ENCODE results near the gene TEX51.

TEX51 gene

DNA sequence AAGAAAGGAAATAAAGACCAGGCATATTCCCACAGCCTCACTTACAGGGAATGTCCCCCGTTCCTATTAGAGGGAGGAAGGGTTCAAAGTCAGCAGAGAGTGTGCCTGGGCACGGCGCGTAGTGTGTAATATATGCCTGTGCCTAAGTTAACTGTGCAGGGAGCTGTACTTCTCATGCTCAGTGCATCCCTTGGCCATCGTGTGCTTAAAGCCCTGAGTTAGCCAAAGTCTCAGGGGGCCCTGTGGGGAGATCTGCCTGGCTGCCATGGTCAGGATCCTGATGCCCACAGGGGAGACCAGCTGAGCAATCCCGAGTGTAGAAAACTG lies 48.4 kb downstream of the TEX51 start:
- H3K4me1 ChIP-seq (ENCODE audit: control insufficient read depth, insufficient read depth, low read length) = no peaks in the 10 kb centered on the region
- TF ChIP-seq FEZF1 (tag by site-specific recombination; IDR thresholded peaks at IDR 0.05) (no peak), ZNF692 (tag by site-specific recombination; IDR thresholded peaks at IDR 0.05) (no peak), IKZF3 (tag by site-specific recombination; IDR thresholded peaks at IDR 0.05) (no peak), GLIS1 (tag by site-specific recombination; IDR thresholded peaks at IDR 0.05) (no peak), ZNF548 (tag by site-specific recombination; IDR thresholded peaks at IDR 0.05) (no peak), ZIC2 (tag by site-specific recombination; IDR thresholded peaks at IDR 0.05) (no peak), ZFP3 (tag by site-specific recombination; IDR thresholded peaks at IDR 0.05; ENCODE audit: low read depth) (no peak), ZNF776 (tag by site-specific recombination; IDR thresholded peaks at IDR 0.05; ENCODE audit: borderline replicate concordance) (no peak), ZSCAN30 (tag by site-specific recombination; IDR thresholded peaks at IDR 0.05) (no peak), ZNF16 (tag by site-specific recombination; IDR thresholded peaks at IDR 0.05; ENCODE audit: low read depth) (no peak), PRDM1 (tag by site-specific recombination; IDR thresholded peaks at IDR 0.05) (no peak), ZNF768 (tag by site-specific recombination; IDR thresholded peaks at IDR 0.05) (no peak), ZBTB17 (tag by site-specific recombination; IDR thresholded peaks at IDR 0.05) (no peak), ZNF521 (tag by site-specific recombination; IDR thresholded peaks at IDR 0.05) (no peak), GFI1B (tag by site-specific recombination; IDR thresholded peaks at IDR 0.05) (no peak), ZNF416 (tag by site-specific recombination; IDR thresholded peaks at IDR 0.05) (no peak), ZNF433 (tag by site-specific recombination; IDR thresholded peaks at IDR 0.05; ENCODE audit: low read depth) (no peak)
- TF ChIP-seq, protein P1, sequence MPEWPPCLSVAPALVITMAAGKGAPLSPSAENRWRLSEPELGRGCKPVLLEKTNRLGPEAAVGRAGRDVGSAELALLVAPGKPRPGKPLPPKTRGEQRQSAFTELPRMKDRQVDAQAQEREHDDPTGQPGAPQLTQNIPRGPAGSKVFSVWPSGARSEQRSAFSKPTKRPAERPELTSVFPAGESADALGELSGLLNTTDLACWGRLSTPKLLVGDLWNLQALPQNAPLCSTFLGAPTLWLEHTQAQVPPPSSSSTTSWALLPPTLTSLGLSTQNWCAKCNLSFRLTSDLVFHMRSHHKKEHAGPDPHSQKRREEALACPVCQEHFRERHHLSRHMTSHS (tag by site-specific recombination; IDR thresholded peaks at IDR 0.05) = no peak
- TF ChIP-seq, protein P2, sequence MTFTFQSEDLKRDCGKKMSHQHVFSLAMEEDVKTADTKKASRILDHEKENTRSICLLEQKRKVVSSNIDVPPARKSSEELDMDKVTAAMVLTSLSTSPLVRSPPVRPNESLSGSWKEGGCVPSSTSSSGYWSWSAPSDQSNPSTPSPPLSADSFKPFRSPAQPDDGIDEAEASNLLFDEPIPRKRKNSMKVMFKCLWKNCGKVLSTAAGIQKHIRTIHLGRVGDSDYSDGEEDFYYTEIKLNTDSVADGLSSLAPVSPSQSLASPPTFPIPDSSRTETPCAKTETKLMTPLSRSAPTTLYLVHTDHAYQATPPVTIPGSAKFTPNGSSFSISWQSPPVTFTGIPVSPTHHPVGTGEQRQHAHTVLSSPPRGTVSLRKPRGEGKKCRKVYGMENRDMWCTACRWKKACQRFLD (tag by site-specific recombination; IDR thresholded peaks at IDR 0.05) = no peak
- TF ChIP-seq, protein P3, sequence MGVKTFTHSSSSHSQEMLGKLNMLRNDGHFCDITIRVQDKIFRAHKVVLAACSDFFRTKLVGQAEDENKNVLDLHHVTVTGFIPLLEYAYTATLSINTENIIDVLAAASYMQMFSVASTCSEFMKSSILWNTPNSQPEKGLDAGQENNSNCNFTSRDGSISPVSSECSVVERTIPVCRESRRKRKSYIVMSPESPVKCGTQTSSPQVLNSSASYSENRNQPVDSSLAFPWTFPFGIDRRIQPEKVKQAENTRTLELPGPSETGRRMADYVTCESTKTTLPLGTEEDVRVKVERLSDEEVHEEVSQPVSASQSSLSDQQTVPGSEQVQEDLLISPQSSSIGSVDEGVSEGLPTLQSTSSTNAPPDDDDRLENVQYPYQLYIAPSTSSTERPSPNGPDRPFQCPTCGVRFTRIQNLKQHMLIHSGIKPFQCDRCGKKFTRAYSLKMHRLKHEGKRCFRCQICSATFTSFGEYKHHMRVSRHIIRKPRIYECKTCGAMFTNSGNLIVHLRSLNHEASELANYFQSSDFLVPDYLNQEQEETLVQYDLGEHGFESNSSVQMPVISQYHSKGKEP (tag by site-specific recombination; IDR thresholded peaks at IDR 0.05) = no peak
- no peaks in the 10 kb centered on the region for H3K36me3 ChIP-seq (ENCODE audit: control insufficient read depth in 2 of 2, insufficient read depth in 1 of 2, low read length in 2 of 2)
- ChIA-PET POLR2A (no interaction called here), CTCF (interaction anchor here (0.5 kb wide), 1 partner anchor 119 kb away, joined by 3 read pairs; no protein-coding TSS in a partner anchor)
- no peak overlapping the region for H3K27ac ChIP-seq (ENCODE audit: extremely low read depth, low read depth, low read length)
- H3K4me3 ChIP-seq (ENCODE audit: low read depth, low read length) = no peak overlapping the region
- no peaks in the 10 kb centered on the region for H3K9me3 ChIP-seq (ENCODE audit: control insufficient read depth, insufficient read depth, low read depth, low read length)

GRCh38 chr2:126949775-126950174 lies 51.1 kb downstream of the TEX51 start:
- POLR2A ChIA-PET = no interaction called here
- Histone ChIP-seq H3K9me3 (ENCODE audit: control insufficient read depth, insufficient read depth, low read depth, low read length) (no peaks in the 10 kb centered on the region), H3K4me3 (ENCODE audit: low read depth, low read length) (no peak overlapping the region), H3K27ac (ENCODE audit: extremely low read depth, low read depth, low read length) (no peak overlapping the region), H3K4me1 (ENCODE audit: control insufficient read depth, insufficient read depth, low read length) (no peaks in the 10 kb centered on the region), H3K36me3 (ENCODE audit: control insufficient read depth in 2 of 2, insufficient read depth in 1 of 2, low read length in 2 of 2) (no peaks in the 10 kb centered on the region)
- CTCF ChIA-PET = interaction anchor here (0.7 kb wide), 1 partner anchor 22 kb away, joined by 3 read pairs; no protein-coding TSS in a partner anchor
- no peak for TF ChIP-seq ZFHX2 (tag by site-specific recombination; conservative IDR thresholded peaks at IDR 0.05)
- no peak for TF ChIP-seq ZNF791 (tag by site-specific recombination; IDR thresholded peaks at IDR 0.05)
- no peak for TF ChIP-seq ZNF211 (tag by site-specific recombination; IDR thresholded peaks at IDR 0.05; ENCODE audit: low read depth)
- TF ChIP-seq ZNF701 (tag by site-specific recombination; IDR thresholded peaks at IDR 0.05) = no peak
- TF ChIP-seq, protein P3 (tag by site-specific recombination; IDR thresholded peaks at IDR 0.05) = no peak
- TF ChIP-seq, protein P4, sequence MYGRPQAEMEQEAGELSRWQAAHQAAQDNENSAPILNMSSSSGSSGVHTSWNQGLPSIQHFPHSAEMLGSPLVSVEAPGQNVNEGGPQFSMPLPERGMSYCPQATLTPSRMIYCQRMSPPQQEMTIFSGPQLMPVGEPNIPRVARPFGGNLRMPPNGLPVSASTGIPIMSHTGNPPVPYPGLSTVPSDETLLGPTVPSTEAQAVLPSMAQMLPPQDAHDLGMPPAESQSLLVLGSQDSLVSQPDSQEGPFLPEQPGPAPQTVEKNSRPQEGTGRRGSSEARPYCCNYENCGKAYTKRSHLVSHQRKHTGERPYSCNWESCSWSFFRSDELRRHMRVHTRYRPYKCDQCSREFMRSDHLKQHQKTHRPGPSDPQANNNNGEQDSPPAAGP (tag by site-specific recombination; IDR thresholded peaks at IDR 0.05) = no peak
- no peak for TF ChIP-seq SCRT2 (tag by site-specific recombination; IDR thresholded peaks at IDR 0.05)
- TF ChIP-seq, protein P5, sequence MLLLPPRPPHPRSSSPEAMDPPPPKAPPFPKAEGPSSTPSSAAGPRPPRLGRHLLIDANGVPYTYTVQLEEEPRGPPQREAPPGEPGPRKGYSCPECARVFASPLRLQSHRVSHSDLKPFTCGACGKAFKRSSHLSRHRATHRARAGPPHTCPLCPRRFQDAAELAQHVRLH (tag by site-specific recombination; IDR thresholded peaks at IDR 0.05) = no peak
- no peak for TF ChIP-seq ZNF837 (tag by site-specific recombination; IDR thresholded peaks at IDR 0.05)

Data from HEK293 (cell line).